GM21423 (cell line): Measurements from ENCODE around the gene FBXO21.
"Not testable (repeated sequence)": the region's sequence is repeated elsewhere in the genome, so short reads cannot be mapped to it uniquely, and the experiment has no call there.

Experiments
- ATAC-seq: cut with Tn5 transposase; IDR thresholded peaks from one replicate; pipeline ENCODE4 v1.9.1; 2021; ENCODE audit warnings: mild to moderate bottlenecking, moderate library complexity; ENCODE audit not compliant: unreplicated experiment

The FBXO21 gene

GRCh38 chr12:117202033-117202432 lies 11.8 kb upstream of the FBXO21 start:
- ATAC-seq: no peak

DNA sequence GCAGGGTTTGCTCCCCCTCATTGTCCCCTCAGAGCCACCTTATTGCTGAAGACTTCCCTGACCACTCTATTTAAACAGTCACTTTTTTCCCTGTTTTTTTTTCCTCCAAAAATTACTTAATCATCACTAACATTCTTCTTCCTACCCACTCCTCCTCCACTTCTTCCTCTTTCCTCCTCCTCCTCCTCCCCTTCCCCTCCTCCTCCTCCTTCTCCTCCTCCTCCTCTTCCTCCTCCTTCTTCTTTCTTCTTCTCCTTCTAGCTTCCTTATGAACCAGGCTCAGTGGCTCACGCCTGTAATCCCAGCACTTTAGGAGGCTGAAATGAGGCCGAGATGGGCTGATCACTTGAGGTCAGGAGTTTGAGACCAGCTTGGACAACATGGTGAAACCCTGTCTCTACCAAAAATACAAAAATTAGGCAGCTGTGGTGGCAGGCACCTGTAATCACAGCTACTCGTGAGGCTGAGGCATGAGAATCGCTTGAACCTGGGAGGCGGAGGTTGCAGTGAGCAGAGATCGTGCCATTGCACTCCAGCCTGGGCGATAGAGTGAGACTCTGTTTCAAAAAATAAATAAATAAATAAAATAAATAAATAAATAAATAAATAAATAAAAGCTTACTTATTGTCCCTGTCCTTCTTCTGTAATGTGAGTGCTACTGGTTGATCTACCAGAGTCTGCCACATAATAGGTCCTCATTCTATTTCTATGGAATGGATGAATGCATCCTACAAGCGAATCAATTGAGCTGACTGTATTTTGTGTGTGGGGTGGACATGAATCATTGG lies 9.9 kb upstream of the FBXO21 start:
- not testable (repeated sequence) for ATAC-seq

- not testable (repeated sequence) for ATAC-seq
These were observed 6.1 kb upstream of the FBXO21 start for GRCh38 chr12:117196334-117196733.

DNA sequence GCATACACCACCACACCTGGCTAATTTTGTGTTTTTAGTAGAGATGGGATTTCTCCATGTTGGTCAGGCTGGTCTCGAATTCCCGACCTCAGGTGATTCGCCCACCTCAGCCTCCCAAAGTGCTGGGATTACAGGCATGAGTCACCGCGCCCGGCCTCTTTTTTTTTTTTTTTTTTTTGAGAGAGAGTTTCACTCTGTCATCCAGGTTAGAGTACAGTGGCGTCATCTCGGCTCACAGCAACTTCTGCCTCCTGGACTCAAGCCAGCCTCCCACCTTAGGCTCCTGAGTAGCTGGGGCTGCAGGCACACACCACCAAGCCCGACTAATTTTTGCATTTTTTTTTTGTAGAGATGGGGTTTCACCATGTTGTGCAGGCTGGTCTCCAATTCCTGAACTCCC lies 4.8 kb upstream of the FBXO21 start:
- not testable (repeated sequence) for ATAC-seq

- no peak for ATAC-seq
These were observed 3.6 kb upstream of the FBXO21 start for GRCh38 chr12:117193903-117194302.

GRCh38 chr12:117192581-117192980 lies 2.3 kb upstream of the FBXO21 start:
- not testable (repeated sequence) for ATAC-seq

GRCh38 chr12:117192057-117192456 lies 1.8 kb upstream of the FBXO21 start:
- no peak for ATAC-seq

DNA sequence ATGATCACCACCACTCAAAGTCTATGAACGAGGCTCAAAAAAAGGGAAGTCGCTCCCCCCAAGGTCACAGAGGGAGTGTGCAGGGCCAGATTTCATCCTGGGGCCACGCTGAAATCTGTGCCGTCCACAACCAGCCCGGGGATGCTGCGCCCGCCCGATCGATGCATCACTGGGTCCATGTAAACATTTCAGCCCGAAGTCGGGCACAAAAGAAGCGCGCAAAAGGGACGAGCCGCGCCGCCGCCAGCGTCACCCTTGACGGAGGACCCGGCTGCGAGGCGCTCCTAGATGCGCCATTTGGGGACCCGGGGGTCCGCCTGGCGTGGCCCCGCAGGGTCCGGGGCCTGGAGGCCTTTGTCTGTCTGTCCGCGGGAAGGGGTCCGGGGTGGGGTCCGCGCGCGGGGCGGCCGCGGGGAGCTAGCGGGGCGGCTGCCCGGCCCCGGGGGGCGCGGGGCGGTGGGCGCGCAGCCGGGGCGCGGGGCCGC lies 503 bp downstream of the FBXO21 start:
- ATAC-seq: peak; percentile 51

DNA sequence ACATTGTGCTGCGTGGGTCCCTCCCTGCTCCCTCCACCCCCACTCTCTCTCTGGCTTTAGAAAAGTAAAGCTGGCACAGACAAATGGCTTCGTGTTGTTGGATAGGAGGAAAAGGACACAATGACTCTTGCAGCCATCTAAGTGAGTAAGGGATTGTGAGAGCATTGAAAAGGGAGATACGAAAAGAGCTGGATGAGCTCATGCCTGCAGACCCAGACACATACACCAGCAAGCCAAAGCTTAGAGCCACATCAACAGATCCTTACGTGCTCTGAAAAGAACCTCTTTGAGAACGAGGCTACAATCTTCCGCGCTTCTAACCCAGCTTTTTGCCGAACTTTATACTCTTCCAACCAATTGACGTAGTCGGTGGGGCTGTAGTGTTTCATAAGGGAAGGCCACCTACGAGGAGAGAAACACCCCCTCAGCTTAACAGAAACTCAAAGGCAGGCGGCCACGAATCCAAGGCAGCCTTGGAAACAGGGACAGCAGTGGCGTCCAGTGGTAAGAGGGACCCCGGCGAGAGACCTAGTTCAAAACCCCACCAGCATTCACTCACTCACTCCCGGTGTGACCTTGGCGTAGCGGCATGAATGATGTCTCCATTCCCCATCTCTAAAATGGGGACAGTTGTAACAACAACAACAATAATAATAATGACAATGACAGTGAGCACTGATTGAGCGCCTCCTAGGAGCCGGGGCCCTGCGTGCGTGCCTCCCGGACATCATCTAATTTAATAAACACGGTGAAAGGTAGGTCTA lies 1.1 kb downstream of the FBXO21 start:
- ATAC-seq: no peak

GRCh38 chr12:117188121-117188665 lies 2.1 kb downstream of the FBXO21 start:
- ATAC-seq: no peak

DNA sequence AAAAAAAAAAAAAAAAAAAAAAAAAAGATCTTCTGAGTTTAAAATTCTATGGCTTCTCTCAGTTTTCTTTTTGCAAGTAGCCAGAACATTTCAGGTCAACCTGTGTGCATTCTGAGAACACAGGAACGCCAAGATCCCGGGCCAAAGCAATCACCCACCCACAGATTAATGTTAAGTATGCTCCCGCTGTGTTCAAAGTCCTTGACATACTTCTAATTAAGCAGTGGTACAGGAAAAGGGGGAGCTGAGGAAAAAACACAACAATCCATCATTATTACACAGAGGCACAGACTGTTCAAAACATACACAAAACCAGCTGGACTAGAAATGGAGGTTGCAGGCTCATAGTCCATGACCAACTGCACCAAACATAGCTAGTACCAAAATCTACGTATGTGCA lies 2.8 kb downstream of the FBXO21 start:
- ATAC-seq: no peak

DNA sequence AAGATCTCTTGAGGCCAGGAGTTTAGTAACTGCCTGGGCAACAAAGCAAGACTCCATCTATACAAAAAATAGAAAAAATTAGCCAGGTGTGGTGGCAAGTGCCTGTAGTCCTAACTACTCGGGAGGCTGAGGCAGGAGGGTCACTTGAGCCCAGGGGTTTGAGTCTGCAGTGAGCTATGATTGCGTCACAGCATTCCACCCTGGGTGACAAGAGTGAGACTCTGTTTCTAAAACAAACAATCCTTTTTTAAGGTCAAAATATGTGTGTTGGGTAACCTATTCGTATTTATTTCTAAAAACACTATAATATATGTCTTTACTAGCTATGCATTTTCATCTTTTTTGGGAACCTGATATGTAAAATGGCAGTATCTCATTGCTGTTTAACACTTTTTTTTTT lies 7.4 kb downstream of the FBXO21 start:
- ATAC-seq: no peak

- ATAC-seq: not testable (repeated sequence)
These were observed 8.8 kb downstream of the FBXO21 start for GRCh38 chr12:117181468-117181843.

- ATAC-seq: no peak
These were observed 9.4 kb downstream of the FBXO21 start for GRCh38 chr12:117180758-117181467.

- no peak for ATAC-seq
These were observed 11.5 kb downstream of the FBXO21 start for GRCh38 chr12:117178745-117179144.

- no peak for ATAC-seq
These were observed 12.0 kb downstream of the FBXO21 start for GRCh38 chr12:117178301-117178700.

DNA sequence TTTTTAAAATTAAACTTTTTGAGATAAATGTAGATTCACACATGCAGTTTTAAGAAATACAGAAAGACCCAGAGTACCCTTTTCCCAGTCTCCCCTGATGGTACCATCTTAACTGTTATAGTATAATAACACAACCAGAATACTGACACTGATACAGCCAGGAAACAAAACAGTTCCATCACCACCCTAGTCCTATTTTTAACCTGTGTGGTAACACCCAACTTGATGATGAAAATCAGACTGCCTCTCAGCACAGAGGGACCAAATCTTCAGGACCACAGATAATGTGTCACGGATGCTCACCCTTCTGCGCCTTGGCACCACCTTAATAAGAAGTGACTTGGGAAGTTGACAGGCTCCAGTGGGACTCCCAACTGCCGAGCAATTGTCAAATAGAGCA lies 18.1 kb downstream of the FBXO21 start:
- ATAC-seq: no peak

DNA sequence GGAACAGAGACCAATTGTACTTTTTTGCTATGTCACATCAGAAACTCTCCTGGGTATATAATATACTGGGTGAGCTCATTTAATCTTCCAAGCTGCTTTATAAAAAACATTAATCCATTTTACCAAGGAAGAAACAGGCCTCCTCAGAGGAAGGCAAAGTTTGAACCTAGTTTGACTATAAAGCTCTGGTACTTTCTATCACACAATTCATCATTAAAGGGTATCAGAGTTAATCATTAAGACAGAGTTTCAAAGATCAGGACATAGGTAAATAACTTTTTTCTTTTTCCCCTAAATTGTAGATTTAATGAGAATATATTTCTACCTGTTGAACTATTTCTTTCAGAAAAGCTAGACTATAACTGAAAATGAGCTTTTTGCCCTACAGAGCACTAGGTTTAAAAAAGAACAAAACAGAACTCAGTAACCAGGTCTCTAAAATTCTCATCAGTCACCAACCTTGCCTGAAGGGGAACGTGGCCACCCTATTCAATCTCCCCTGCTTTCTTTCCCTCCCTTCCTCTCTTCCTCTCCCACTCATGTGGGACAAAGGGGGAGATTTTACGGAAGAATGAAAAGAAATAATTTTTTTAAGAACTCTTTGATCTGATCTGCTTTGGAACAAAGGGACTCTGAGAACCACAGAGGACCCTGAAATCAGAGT lies 18.6 kb downstream of the FBXO21 start:
- ATAC-seq: no peak

DNA sequence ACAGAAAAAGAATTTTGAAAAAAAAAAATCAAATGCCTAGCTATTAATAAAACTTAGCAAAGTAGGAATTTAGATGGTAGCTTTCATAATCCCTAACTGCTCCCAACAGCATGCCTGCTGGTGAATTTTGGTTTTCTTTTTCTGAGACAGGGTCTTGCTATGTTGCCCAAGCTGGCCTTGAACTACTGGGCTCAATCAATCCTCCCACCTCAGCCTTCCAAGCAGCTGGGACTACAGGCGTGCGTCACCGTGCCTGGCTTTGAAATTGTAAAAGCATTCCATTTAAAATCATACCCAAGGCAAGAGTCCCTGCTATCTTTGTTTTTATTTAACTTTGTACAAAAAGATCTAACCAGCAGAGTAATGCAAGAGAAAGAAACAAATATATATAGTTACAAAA lies 20.7 kb downstream of the FBXO21 start:
- ATAC-seq: no peak

DNA sequence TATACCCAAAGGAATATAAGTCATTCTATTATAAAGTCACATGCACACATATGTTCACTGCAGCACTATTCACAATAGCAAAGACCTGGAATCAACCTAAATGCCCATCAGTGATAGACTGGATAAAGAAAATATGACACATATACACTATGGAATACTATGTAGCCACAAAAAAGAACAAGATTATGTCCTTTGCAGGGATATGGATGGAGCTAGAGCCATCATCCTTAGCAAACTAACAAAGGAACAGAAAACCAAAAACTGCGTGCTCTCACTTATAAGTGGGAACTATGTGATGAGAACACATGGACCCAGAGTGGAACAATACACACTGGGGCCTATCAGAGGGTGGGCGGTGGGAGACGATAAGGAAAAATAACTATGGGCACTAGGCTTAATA lies 21.3 kb downstream of the FBXO21 start:
- ATAC-seq: no peak

GRCh38 chr12:117167769-117168168 lies 22.5 kb downstream of the FBXO21 start:
- ATAC-seq: no peak
